Trophoblast cell (in vitro differentiated cells and primary cell): Measurements from ENCODE around the gene IL1F10.

Experiments used
- DNase-seq, 2 donors: peaks; one replicate each; pipeline ENCODE4 v3.0.0-alpha.2; 2016
- H2AFZ ChIP-seq: 2 replicates; pipeline ENCODE4 v1.6.1; 2013; ENCODE audit warnings: low read length, moderate library complexity, mild to moderate bottlenecking; ENCODE audit not compliant: insufficient read depth, poor library complexity
- H2AK5ac ChIP-seq: 2 replicates; pipeline ENCODE4 v1.6.1; 2013; ENCODE audit warnings: mild to moderate bottlenecking, low read length
- H2BK120ac ChIP-seq: 2 replicates; pipeline ENCODE4 v1.6.1; 2013; ENCODE audit warnings: low read length, mild to moderate bottlenecking, moderate library complexity; ENCODE audit not compliant: insufficient read depth, poor library complexity
- H2BK12ac ChIP-seq: 2 replicates; pipeline ENCODE4 v1.6.1; 2013; ENCODE audit warnings: mild to moderate bottlenecking, low read length, moderate library complexity
- H2BK5ac ChIP-seq: 2 replicates; pipeline ENCODE4 v1.6.1; 2013; ENCODE audit warnings: low read length, low read depth, moderate library complexity, mild to moderate bottlenecking; ENCODE audit not compliant: poor library complexity
- H3K14ac ChIP-seq: 2 replicates; pipeline ENCODE4 v1.6.1; 2013; ENCODE audit warnings: mild to moderate bottlenecking, low read length
- H3K18ac ChIP-seq: 2 replicates; pipeline ENCODE4 v1.6.1; 2013; ENCODE audit warnings: mild to moderate bottlenecking, low read length
- H3K23ac ChIP-seq: 2 replicates; pipeline ENCODE4 v1.6.1; 2013; ENCODE audit warnings: low read length
- H3K27ac ChIP-seq: 2 replicates; pipeline ENCODE4 v1.5.1; 2013; ENCODE audit warnings: low read depth, mild to moderate bottlenecking, inconsistent platforms, low read length, moderate library complexity
- H3K27me3 ChIP-seq: 2 replicates; pipeline ENCODE4 v1.6.1; 2013; ENCODE audit warnings: inconsistent platforms, mild to moderate bottlenecking, low read length, moderate library complexity; ENCODE audit not compliant: insufficient read depth
- H3K36me3 ChIP-seq, 2 experiments: 1 replicate in 1 of 2; 2 replicates in 1 of 2; pipeline ENCODE4 v1.6.1; 2013; ENCODE audit warnings: low read length in 2 of 2, mild to moderate bottlenecking in 2 of 2, moderate library complexity in 1 of 2; ENCODE audit not compliant: insufficient read depth in 2 of 2, control insufficient read depth in 1 of 2
- H3K4ac ChIP-seq: 2 replicates; pipeline ENCODE4 v1.6.1; 2013; ENCODE audit warnings: low read depth, mild to moderate bottlenecking, low read length, moderate library complexity
- H3K4me1 ChIP-seq, 2 experiments: 1 replicate in 1 of 2; 2 replicates in 1 of 2; pipeline ENCODE4 v1.6.1; 2013; ENCODE audit warnings: low read length in 2 of 2, mild to moderate bottlenecking in 2 of 2, moderate library complexity in 1 of 2; ENCODE audit not compliant: insufficient read depth in 2 of 2, control insufficient read depth in 1 of 2
- H3K4me2 ChIP-seq: 2 replicates; pipeline ENCODE4 v1.6.1; 2013; ENCODE audit warnings: inconsistent platforms, mild to moderate bottlenecking, low read length, moderate library complexity
- H3K4me3 ChIP-seq: 2 replicates; pipeline ENCODE4 v1.5.1; 2013; ENCODE audit warnings: mild to moderate bottlenecking, low read depth, low read length, inconsistent platforms
- H3K79me1 ChIP-seq: one replicate; pipeline ENCODE4 v1.6.1; 2013; ENCODE audit warnings: low read length
- H3K79me2 ChIP-seq: 2 replicates; pipeline ENCODE4 v1.6.1; 2013; ENCODE audit warnings: low read length, mild to moderate bottlenecking; ENCODE audit not compliant: control insufficient read depth, insufficient read depth, poor library complexity
- H3K9ac ChIP-seq: 2 replicates; pipeline ENCODE4 v1.6.1; 2013; ENCODE audit warnings: mild to moderate bottlenecking, low read length
- H3K9me3 ChIP-seq: 2 replicates; pipeline ENCODE4 v1.6.1; 2013; ENCODE audit warnings: low read depth, mild to moderate bottlenecking, control low read depth, inconsistent platforms, low read length; ENCODE audit not compliant: insufficient read depth
- H4K12ac ChIP-seq: 2 replicates; pipeline ENCODE4 v1.6.1; 2013; ENCODE audit warnings: low read depth, mild to moderate bottlenecking, low read length, moderate library complexity
- H4K8ac ChIP-seq: 2 replicates; pipeline ENCODE4 v1.6.1; 2013; ENCODE audit warnings: low read depth, mild to moderate bottlenecking, low read length, moderate library complexity
- H4K91ac ChIP-seq: one replicate; pipeline ENCODE4 v1.6.1; 2013; ENCODE audit warnings: low read depth, mild to moderate bottlenecking, low read length, moderate library complexity
- WGBS: extraction: QIAGEN DNeasy Blood & Tissue Kit; methylation state at CpG from one replicate; pipeline ENCODE4 v1.1.7; 2013; ENCODE audit warnings: missing lambda C conversion rate; ENCODE audit not compliant: insufficient read length, insufficient coverage; ENCODE audit errors: extremely low coverage; 5-methylcytosine and 5-hydroxymethylcytosine counted together

IL1F10 gene

GRCh38 chr2:113039719-113040118, 28.1 kb upstream of the IL1F10 start:
- no peak overlapping the region for H2AK5ac ChIP-seq
- peaks cover 2% of the 10 kb centered on the region for H3K9me3 ChIP-seq
- H3K4ac ChIP-seq = no peak overlapping the region

GRCh38 chr2:113041871-113042270, 25.9 kb upstream of the IL1F10 start:
- H3K27ac ChIP-seq = no peak overlapping the region
- H3K9ac ChIP-seq = no peak overlapping the region
- no peak overlapping the region for H2AFZ ChIP-seq
- no peaks in the 10 kb centered on the region for H3K79me1 ChIP-seq
- no peaks in the 10 kb centered on the region for H3K27me3 ChIP-seq
- H3K4me1 ChIP-seq = no peaks in the 10 kb centered on the region
- no peak overlapping the region for H3K23ac ChIP-seq
- H4K8ac ChIP-seq = no peak overlapping the region
- no peak overlapping the region for H3K4ac ChIP-seq
- no peaks in the 10 kb centered on the region for H3K36me3 ChIP-seq
- no peak overlapping the region for H2BK5ac ChIP-seq
- H3K4me2 ChIP-seq = no peak overlapping the region
- no peak overlapping the region for H4K12ac ChIP-seq
- H3K4me3 ChIP-seq = no peak overlapping the region
- no peak overlapping the region for H4K91ac ChIP-seq
- peaks cover 2% of the 10 kb centered on the region for H3K9me3 ChIP-seq
- H2BK120ac ChIP-seq = no peak overlapping the region
- H3K18ac ChIP-seq = no peak overlapping the region
- peak; percentile 18 to 62 for DNase-seq
- H3K14ac ChIP-seq = no peak overlapping the region
- no peak overlapping the region for H2BK12ac ChIP-seq
- WGBS = no CpG with 5 or more reads among the region's 5 CpGs
- no peak overlapping the region for H2AK5ac ChIP-seq
- H3K79me2 ChIP-seq = no peaks in the 10 kb centered on the region

More at GRCh38 chr2:113039719-113040118, 28.1 kb upstream of the IL1F10 start:
- Histone ChIP-seq H3K4me3 (no peak overlapping the region), H3K9ac (no peak overlapping the region), H4K91ac (no peak overlapping the region), H3K4me1 (no peaks in the 10 kb centered on the region), H4K8ac (no peak overlapping the region), H3K79me1 (no peaks in the 10 kb centered on the region), H3K27me3 (no peaks in the 10 kb centered on the region), H2BK12ac (no peak overlapping the region), H3K79me2 (no peaks in the 10 kb centered on the region), H3K23ac (no peak overlapping the region), H2BK5ac (no peak overlapping the region), H2AFZ (no peak overlapping the region), H3K27ac (no peak overlapping the region), H2BK120ac (no peak overlapping the region), H4K12ac (no peak overlapping the region), H3K4me2 (no peak overlapping the region), H3K14ac (no peak overlapping the region), H3K36me3 (no peaks in the 10 kb centered on the region), H3K18ac (no peak overlapping the region)
- WGBS = no CpG with 5 or more reads among the region's 5 CpGs
- DNase-seq = no peak

DNA sequence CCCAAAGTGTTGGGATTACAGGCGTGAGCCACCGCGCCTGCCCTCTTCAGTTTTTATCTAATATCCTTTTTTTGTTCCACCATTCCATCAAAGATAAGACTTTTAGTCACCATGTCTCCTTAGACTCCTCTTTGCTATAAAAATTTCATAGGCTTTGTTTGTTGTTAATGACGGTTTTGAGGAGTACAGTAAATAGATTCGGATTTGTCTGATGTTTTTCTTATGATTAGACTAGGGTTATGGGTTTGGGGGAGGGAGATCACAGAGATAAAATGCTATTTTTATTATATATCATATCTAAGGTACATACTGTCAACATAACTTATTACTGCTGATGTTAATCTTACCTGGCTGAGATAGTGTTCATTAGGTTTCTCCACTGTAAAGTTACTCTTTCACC, 21.3 kb upstream of the IL1F10 start:
- H4K12ac ChIP-seq = no peak overlapping the region
- no peaks in the 10 kb centered on the region for H3K27me3 ChIP-seq

DNA sequence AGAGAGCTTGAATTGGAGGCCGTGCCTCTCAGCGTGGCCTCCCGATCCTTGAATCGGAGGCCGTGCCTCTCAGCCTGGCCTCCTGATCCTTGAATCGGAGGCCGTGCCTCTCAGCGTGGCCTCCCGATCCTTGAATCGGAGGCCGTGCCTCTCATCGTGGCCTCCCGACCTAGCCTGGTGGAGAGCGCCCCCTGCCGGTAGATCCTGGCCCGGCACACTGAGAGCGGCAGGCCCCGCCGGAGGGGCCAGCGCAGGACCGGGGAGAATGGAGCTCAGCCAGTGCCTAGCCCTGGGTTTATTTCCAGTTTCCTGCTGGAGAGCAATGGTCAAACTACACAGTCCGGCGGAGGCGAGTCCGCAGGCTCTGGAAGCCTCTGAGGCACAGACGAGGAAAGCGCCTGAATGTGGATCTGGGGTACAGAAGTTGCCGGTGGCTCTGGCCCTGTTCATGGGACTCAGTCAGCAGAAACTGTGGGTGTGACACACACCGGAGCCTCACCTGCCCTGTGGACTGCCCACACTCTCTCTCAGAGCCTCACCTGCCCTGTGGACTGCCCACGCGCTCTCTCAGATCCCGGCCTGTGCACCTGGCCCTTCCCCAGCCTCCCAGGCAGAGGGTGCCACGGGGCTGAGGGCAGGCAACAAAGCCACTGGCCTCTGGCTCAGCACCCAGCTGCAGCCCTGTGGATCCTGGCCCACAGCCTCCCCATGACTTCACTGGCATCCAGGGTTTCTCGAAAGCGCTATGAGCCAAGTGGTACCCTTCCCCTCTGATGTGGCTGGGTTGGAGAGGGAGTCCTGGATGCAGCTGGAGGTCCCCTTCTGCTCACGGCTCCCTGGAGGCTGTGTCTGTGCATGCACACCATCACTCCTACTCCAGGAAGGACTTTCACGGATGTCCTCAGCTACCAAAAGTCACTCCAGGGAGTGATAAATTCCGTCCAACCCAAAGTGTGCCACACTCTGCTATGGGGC, 16.6 kb upstream of the IL1F10 start:
- Histone ChIP-seq H3K4ac (no peak overlapping the region), H3K23ac (no peak overlapping the region), H3K4me3 (no peak overlapping the region), H3K18ac (no peak overlapping the region), H2AFZ (no peak overlapping the region), H2BK120ac (no peak overlapping the region), H3K9me3 (peaks cover 22% of the 10 kb centered on the region), H3K9ac (no peak overlapping the region), H3K79me2 (no peaks in the 10 kb centered on the region), H3K4me2 (no peak overlapping the region), H2BK5ac (no peak overlapping the region), H3K4me1 (no peaks in the 10 kb centered on the region), H2BK12ac (no peak overlapping the region), H4K91ac (no peak overlapping the region), H3K27ac (no peak overlapping the region), H2AK5ac (no peak overlapping the region), H3K36me3 (no peaks in the 10 kb centered on the region), H3K14ac (no peak overlapping the region), H3K79me1 (no peaks in the 10 kb centered on the region), H3K27me3 (no peaks in the 10 kb centered on the region), H4K8ac (no peak overlapping the region), H4K12ac (no peak overlapping the region)
- WGBS = no CpG with 5 or more reads among the region's 38 CpGs
- no peak for DNase-seq

More for the DNA sequence above, 21.3 kb upstream of the IL1F10 start:
- Histone ChIP-seq H3K4me2 (no peak overlapping the region), H2BK5ac (no peak overlapping the region), H3K9me3 (peaks cover 8% of the 10 kb centered on the region), H3K9ac (no peak overlapping the region), H2AK5ac (no peak overlapping the region), H3K79me1 (no peaks in the 10 kb centered on the region), H2AFZ (no peak overlapping the region), H4K8ac (no peak overlapping the region), H3K4me3 (no peak overlapping the region), H3K4me1 (no peaks in the 10 kb centered on the region), H3K27ac (no peak overlapping the region), H2BK12ac (no peak overlapping the region), H3K79me2 (no peaks in the 10 kb centered on the region), H3K18ac (no peak overlapping the region), H3K36me3 (no peaks in the 10 kb centered on the region), H3K4ac (no peak overlapping the region), H2BK120ac (no peak overlapping the region), H3K23ac (no peak overlapping the region), H4K91ac (no peak overlapping the region), H3K14ac (no peak overlapping the region)
- no CpG with 5 or more reads among the region's 5 CpGs for WGBS
- DNase-seq = no peak
